ENCODE results near the gene NBPF12.
"Not testable (repeated sequence)": the region's sequence is repeated elsewhere in the genome, so short reads cannot be mapped to it uniquely, and the experiment has no call there.

- TF ChIP-seq, protein P1, sequence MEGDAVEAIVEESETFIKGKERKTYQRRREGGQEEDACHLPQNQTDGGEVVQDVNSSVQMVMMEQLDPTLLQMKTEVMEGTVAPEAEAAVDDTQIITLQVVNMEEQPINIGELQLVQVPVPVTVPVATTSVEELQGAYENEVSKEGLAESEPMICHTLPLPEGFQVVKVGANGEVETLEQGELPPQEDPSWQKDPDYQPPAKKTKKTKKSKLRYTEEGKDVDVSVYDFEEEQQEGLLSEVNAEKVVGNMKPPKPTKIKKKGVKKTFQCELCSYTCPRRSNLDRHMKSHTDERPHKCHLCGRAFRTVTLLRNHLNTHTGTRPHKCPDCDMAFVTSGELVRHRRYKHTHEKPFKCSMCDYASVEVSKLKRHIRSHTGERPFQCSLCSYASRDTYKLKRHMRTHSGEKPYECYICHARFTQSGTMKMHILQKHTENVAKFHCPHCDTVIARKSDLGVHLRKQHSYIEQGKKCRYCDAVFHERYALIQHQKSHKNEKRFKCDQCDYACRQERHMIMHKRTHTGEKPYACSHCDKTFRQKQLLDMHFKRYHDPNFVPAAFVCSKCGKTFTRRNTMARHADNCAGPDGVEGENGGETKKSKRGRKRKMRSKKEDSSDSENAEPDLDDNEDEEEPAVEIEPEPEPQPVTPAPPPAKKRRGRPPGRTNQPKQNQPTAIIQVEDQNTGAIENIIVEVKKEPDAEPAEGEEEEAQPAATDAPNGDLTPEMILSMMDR (tag by site-specific recombination; IDR thresholded peaks at IDR 0.05), result not testable (repeated sequence)
- not testable (repeated sequence) for TF ChIP-seq KLF16 (tag by site-specific recombination; IDR thresholded peaks at IDR 0.05); ZNF521 (tag by site-specific recombination; IDR thresholded peaks at IDR 0.05); ZBTB1 (tag by site-specific recombination; IDR thresholded peaks at IDR 0.05); ZNF707 (tag by site-specific recombination; IDR thresholded peaks at IDR 0.05); ZNF423 (tag by site-specific recombination; IDR thresholded peaks at IDR 0.05); ZNF302 (tag by site-specific recombination; IDR thresholded peaks at IDR 0.05; ENCODE audit: low read depth)
- TF ChIP-seq, protein P2, sequence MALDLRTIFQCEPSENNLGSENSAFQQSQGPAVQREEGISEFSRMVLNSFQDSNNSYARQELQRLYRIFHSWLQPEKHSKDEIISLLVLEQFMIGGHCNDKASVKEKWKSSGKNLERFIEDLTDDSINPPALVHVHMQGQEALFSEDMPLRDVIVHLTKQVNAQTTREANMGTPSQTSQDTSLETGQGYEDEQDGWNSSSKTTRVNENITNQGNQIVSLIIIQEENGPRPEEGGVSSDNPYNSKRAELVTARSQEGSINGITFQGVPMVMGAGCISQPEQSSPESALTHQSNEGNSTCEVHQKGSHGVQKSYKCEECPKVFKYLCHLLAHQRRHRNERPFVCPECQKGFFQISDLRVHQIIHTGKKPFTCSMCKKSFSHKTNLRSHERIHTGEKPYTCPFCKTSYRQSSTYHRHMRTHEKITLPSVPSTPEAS (tag by site-specific recombination; IDR thresholded peaks at IDR 0.05), result not testable (repeated sequence)
- TF ChIP-seq, protein P3, sequence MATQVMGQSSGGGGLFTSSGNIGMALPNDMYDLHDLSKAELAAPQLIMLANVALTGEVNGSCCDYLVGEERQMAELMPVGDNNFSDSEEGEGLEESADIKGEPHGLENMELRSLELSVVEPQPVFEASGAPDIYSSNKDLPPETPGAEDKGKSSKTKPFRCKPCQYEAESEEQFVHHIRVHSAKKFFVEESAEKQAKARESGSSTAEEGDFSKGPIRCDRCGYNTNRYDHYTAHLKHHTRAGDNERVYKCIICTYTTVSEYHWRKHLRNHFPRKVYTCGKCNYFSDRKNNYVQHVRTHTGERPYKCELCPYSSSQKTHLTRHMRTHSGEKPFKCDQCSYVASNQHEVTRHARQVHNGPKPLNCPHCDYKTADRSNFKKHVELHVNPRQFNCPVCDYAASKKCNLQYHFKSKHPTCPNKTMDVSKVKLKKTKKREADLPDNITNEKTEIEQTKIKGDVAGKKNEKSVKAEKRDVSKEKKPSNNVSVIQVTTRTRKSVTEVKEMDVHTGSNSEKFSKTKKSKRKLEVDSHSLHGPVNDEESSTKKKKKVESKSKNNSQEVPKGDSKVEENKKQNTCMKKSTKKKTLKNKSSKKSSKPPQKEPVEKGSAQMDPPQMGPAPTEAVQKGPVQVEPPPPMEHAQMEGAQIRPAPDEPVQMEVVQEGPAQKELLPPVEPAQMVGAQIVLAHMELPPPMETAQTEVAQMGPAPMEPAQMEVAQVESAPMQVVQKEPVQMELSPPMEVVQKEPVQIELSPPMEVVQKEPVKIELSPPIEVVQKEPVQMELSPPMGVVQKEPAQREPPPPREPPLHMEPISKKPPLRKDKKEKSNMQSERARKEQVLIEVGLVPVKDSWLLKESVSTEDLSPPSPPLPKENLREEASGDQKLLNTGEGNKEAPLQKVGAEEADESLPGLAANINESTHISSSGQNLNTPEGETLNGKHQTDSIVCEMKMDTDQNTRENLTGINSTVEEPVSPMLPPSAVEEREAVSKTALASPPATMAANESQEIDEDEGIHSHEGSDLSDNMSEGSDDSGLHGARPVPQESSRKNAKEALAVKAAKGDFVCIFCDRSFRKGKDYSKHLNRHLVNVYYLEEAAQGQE (tag by site-specific recombination; IDR thresholded peaks at IDR 0.05), result not testable (repeated sequence)
- TF ChIP-seq, protein P4, sequence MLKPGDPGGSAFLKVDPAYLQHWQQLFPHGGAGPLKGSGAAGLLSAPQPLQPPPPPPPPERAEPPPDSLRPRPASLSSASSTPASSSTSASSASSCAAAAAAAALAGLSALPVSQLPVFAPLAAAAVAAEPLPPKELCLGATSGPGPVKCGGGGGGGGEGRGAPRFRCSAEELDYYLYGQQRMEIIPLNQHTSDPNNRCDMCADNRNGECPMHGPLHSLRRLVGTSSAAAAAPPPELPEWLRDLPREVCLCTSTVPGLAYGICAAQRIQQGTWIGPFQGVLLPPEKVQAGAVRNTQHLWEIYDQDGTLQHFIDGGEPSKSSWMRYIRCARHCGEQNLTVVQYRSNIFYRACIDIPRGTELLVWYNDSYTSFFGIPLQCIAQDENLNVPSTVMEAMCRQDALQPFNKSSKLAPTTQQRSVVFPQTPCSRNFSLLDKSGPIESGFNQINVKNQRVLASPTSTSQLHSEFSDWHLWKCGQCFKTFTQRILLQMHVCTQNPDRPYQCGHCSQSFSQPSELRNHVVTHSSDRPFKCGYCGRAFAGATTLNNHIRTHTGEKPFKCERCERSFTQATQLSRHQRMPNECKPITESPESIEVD (tag by site-specific recombination; IDR thresholded peaks at IDR 0.05), result not testable (repeated sequence)
- TF ChIP-seq, protein P5, sequence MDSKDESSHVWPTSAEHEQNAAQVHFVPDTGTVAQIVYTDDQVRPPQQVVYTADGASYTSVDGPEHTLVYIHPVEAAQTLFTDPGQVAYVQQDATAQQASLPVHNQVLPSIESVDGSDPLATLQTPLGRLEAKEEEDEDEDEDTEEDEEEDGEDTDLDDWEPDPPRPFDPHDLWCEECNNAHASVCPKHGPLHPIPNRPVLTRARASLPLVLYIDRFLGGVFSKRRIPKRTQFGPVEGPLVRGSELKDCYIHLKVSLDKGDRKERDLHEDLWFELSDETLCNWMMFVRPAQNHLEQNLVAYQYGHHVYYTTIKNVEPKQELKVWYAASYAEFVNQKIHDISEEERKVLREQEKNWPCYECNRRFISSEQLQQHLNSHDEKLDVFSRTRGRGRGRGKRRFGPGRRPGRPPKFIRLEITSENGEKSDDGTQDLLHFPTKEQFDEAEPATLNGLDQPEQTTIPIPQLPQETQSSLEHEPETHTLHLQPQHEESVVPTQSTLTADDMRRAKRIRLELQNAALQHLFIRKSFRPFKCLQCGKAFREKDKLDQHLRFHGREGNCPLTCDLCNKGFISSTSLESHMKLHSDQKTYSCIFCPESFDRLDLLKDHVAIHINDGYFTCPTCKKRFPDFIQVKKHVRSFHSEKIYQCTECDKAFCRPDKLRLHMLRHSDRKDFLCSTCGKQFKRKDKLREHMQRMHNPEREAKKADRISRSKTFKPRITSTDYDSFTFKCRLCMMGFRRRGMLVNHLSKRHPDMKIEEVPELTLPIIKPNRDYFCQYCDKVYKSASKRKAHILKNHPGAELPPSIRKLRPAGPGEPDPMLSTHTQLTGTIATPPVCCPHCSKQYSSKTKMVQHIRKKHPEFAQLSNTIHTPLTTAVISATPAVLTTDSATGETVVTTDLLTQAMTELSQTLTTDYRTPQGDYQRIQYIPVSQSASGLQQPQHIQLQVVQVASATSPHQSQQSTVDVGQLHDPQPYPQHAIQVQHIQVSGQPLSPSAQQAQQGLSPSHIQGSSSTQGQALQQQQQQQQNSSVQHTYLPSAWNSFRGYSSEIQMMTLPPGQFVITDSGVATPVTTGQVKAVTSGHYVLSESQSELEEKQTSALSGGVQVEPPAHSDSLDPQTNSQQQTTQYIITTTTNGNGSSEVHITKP (tag by site-specific recombination; IDR thresholded peaks at IDR 0.05), result not testable (repeated sequence)
- TF ChIP-seq, protein P6, sequence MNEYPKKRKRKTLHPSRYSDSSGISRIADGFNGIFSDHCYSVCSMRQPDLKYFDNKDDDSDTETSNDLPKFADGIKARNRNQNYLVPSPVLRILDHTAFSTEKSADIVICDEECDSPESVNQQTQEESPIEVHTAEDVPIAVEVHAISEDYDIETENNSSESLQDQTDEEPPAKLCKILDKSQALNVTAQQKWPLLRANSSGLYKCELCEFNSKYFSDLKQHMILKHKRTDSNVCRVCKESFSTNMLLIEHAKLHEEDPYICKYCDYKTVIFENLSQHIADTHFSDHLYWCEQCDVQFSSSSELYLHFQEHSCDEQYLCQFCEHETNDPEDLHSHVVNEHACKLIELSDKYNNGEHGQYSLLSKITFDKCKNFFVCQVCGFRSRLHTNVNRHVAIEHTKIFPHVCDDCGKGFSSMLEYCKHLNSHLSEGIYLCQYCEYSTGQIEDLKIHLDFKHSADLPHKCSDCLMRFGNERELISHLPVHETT (tag by site-specific recombination; IDR thresholded peaks at IDR 0.05), result not testable (repeated sequence)
Measured at GRCh38 chr1:146985855-146986254, 47.7 kb downstream of the NBPF12 start.

All from HEK293 (cell line).